GM12874 (cell line): Measurements from ENCODE around the gene PDXP.

Source experiments
- CTCF ChIP-seq: IDR thresholded peaks from 2 replicates; pipeline ENCODE4 v1.5.1; 2011; ENCODE audit warnings: low read depth, mild to moderate bottlenecking, control low read depth, low read length, moderate library complexity; ENCODE audit not compliant: insufficient read depth

Gene PDXP

GRCh38 chr22:37704645-37705044 lies 46.1 kb downstream of the PDXP start:
- no peak for TF ChIP-seq CTCF

GRCh38 chr22:37705205-37705604 lies 46.7 kb downstream of the PDXP start:
- no peak for TF ChIP-seq CTCF

- no peak for TF ChIP-seq CTCF
These were observed 50.3 kb downstream of the PDXP start for GRCh38 chr22:37708580-37709444.

- no peak for TF ChIP-seq CTCF
These were observed 50.9 kb downstream of the PDXP start for GRCh38 chr22:37709445-37709765.

- no peak for TF ChIP-seq CTCF
These were observed 52.2 kb downstream of the PDXP start for GRCh38 chr22:37710675-37711074.

- TF ChIP-seq CTCF = no peak
These were observed 53.0 kb downstream of the PDXP start for GRCh38 chr22:37711490-37711889.

- no peak for TF ChIP-seq CTCF
These were observed 55.2 kb downstream of the PDXP start for GRCh38 chr22:37713761-37714160.
